Tibial artery (tissue), 4 donors: ENCODE results near the gene ADGRL3.

Experiments
- DNase-seq, 2 donors: peaks; one replicate each; pipeline ENCODE4 v3.0.0-alpha.2; 2019
- H3K27ac ChIP-seq, 2 donors: fragments of 200-600 bp; sonication (generic) in 1 of 2; 1 replicate in 1 of 2; 2 replicates in 1 of 2; pipeline ENCODE4 v1.5.1; 2018 to 2019; ENCODE audit warnings: mild to moderate bottlenecking in 1 of 2
- H3K27me3 ChIP-seq, 2 donors: fragments of 200-600 bp; sonication (generic) in 1 of 2; one replicate each; pipeline versions ENCODE4 v1.5.1 to v1.6.0; 2016 to 2019
- H3K36me3 ChIP-seq, 3 donors: fragments of 200-600 bp; sonication (generic) in 2 of 3; one replicate each; pipeline ENCODE4 v1.5.1; 2016 to 2019; ENCODE audit warnings: mild to moderate bottlenecking in 2 of 3
- H3K4me1 ChIP-seq, 4 donors: fragments of 200-600 bp; sonication (generic) in 2 of 4; 1 replicate in 3 of 4; 2 replicates in 1 of 4; pipeline ENCODE4 v1.5.1; 2016 to 2019
- H3K4me3 ChIP-seq, 2 donors: fragments of 200-600 bp; sonication (generic) in 1 of 2; 1 replicate in 1 of 2; 2 replicates in 1 of 2; pipeline ENCODE4 v1.5.1; 2018 to 2019; ENCODE audit warnings: mild to moderate bottlenecking in 2 of 2
- H3K9me3 ChIP-seq, 3 donors: fragments of 200-600 bp; sonication (generic) in 1 of 3; one replicate each; pipeline ENCODE4 v1.5.1; 2016 to 2019
- CTCF ChIP-seq, 2 experiments: fragments of 200-600 bp in 1 of 2; fragments of 450-650 bp in 1 of 2; IDR thresholded peaks; one replicate each; pipeline ENCODE4 v1.5.1; 2017 to 2019; ENCODE audit warnings: antibody characterized with exemption in 2 of 2, mild to moderate bottlenecking in 1 of 2, moderate library complexity in 1 of 2
- intact Hi-C: fragments of 100-400 bp; cut with DNase I; formaldehyde crosslinking; loops from one replicate; pipeline ENCODE4 v1.15.0; 2023; ENCODE audit warnings: low total_unique reads

Gene ADGRL3

DNA sequence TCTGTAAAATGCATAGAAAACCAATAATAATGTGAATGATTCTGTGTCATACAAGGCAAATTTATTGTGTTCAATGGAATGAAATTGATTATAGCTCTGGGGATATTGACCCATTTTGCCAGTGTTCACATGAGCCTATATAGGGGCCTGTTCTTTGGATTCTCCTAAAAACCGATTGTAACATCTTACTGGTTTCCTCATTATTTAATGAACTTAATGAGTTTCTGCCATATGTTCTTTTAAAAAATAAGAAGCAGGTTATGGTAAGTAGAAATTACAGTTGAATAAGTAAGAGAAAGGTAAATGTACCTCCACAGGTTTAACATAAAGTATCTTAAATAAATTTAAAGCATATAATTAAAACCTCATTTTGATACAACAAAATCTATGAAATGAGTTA is 24.6 kb upstream of the ADGRL3 start:
- TF ChIP-seq CTCF (IDR thresholded peaks at IDR 0.05), result no peak
- Histone ChIP-seq H3K4me1 (no peaks in the 10 kb centered on the region), H3K36me3 (no peaks in the 10 kb centered on the region), H3K27ac (no peak overlapping the region), H3K27me3 (no peaks in the 10 kb centered on the region), H3K4me3 (no peak overlapping the region), H3K9me3 (no peaks in the 10 kb centered on the region)
- DNase-seq, result no peak
- intact Hi-C loops, result no loop called here

GRCh38 chr4:61177367-61177766 is 22.8 kb upstream of the ADGRL3 start:
- intact Hi-C loops, result no loop called here
- H3K9me3 ChIP-seq, result no peaks in the 10 kb centered on the region
- no peaks in the 10 kb centered on the region for H3K27me3 ChIP-seq
- TF ChIP-seq CTCF (IDR thresholded peaks at IDR 0.05), result no peak
- no peaks in the 10 kb centered on the region for H3K4me1 ChIP-seq
- H3K36me3 ChIP-seq, result no peaks in the 10 kb centered on the region
- no peak for DNase-seq
- no peak overlapping the region for H3K27ac ChIP-seq
- no peak overlapping the region for H3K4me3 ChIP-seq

DNA sequence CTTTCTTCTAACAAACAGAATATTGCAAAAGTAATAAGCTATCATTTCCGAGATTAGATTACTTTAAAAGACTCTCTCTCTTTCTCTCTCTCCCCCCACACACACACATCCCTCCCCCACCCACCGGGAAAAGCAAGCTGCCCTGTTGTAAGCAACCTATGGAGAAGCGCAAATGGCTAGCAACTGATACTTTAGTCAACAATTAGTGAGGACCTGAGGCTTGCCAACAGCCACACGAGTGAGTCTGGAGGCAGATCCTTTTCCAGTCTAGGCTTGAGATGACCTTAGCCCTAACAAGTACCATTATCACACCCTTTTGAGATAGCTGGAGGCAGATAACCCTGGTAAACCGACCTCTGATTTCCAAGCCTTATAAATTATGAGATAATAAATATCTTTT is 19.7 kb upstream of the ADGRL3 start:
- Histone ChIP-seq H3K27ac (no peak overlapping the region), H3K4me3 (no peak overlapping the region), H3K4me1 (no peaks in the 10 kb centered on the region), H3K36me3 (no peaks in the 10 kb centered on the region), H3K27me3 (no peaks in the 10 kb centered on the region), H3K9me3 (peaks cover 0 to 13% (median 5%) of the 10 kb centered on the region in 3 donors)
- DNase-seq, result no peak
- TF ChIP-seq CTCF (IDR thresholded peaks at IDR 0.05), result no peak
- intact Hi-C loops, result no loop called here

DNA sequence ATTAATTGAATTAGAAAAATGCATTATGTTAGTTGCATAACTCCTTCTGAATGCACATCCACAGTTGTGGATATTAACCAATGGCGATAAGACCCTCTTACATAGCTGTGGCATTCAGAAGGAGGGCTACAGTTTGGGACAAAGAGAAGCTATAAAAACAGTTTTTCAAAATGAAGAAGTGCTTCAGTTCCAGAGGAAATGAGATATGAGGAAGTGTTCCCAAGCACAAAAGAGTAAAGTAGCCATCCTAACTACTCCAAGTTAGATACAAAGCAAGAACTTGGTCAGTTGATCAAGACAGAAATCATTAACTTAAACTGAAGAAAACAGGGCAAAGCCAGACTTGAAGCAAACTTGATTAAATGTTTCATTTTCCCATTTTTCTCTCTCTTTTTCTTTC is 17.2 kb upstream of the ADGRL3 start:
- intact Hi-C loops, result no loop called here
- H3K27ac ChIP-seq, result no peak overlapping the region
- H3K9me3 ChIP-seq, result peaks cover 0 to 17% (median 6%) of the 10 kb centered on the region in 3 donors
- no peaks in the 10 kb centered on the region for H3K27me3 ChIP-seq
- H3K4me1 ChIP-seq, result no peaks in the 10 kb centered on the region
- no peak overlapping the region for H3K4me3 ChIP-seq
- no peaks in the 10 kb centered on the region for H3K36me3 ChIP-seq
- TF ChIP-seq CTCF (IDR thresholded peaks at IDR 0.05), result no peak
- no peak for DNase-seq

GRCh38 chr4:61185288-61185687 is 14.8 kb upstream of the ADGRL3 start:
- DNase-seq, result no peak
- Histone ChIP-seq H3K27me3 (no peaks in the 10 kb centered on the region), H3K9me3 (peaks cover 0 to 17% (median 6%) of the 10 kb centered on the region in 3 donors), H3K36me3 (no peaks in the 10 kb centered on the region), H3K27ac (no peak overlapping the region), H3K4me1 (no peaks in the 10 kb centered on the region), H3K4me3 (no peak overlapping the region)
- TF ChIP-seq CTCF (IDR thresholded peaks at IDR 0.05), result no peak
- intact Hi-C loops, result no loop called here

DNA sequence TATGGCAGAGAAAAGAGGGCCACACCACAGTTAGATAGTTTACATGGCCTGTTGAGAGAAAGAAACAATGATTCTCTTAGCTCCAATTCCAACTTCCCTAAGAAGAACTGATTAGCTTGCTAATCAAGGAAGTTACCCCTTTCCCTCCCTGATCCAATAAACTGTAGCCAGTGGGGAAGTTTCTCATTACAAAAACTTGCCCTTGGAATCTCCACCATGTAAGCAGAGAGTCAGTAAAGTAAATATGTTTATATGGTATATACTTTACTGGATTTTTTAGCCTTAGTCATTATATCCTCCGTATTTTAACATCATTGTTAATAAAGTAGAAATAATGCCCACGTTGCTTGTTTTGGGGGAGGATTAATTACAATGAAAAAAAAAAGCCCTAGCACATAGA is 7.7 kb upstream of the ADGRL3 start:
- Histone ChIP-seq H3K4me1 (no peaks in the 10 kb centered on the region), H3K27ac (no peak overlapping the region), H3K4me3 (no peak overlapping the region), H3K36me3 (no peaks in the 10 kb centered on the region), H3K9me3 (no peaks in the 10 kb centered on the region), H3K27me3 (no peaks in the 10 kb centered on the region)
- no peak for TF ChIP-seq CTCF (IDR thresholded peaks at IDR 0.05)
- intact Hi-C loops, result no loop called here
- no peak for DNase-seq
